UCSD-AML1 (cell line): ENCODE measurements around the gene SETBP1.

Experiments used
- DNase-seq: peaks from one replicate; lab custom pipeline; 2025; ENCODE audit not compliant: unreplicated experiment; lab: John Stamatoyannopoulos, UW

Gene SETBP1

GRCh38 chr18:44679056-44679913, 1.4 kb upstream of the SETBP1 start:
- peak; percentile 88 for DNase-seq

DNA sequence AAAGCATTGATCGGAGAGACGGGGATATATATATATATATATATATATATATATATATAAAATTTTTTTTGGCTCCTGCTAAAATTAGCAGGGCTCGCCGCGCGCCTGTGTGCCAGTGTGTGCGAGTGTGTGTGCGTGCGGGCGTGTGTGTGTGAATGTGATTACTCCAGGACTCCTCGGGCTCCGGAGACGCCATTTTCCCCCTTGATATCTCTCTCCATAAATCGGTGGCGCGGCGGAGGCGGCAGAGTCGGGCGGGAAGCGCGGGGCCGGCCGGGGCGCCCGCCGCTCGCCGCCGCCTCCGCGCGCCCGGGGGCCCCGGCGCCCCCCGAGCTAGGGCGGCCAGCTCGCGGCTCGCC, 795 bp upstream of the SETBP1 start:
- DNase-seq = peak; percentile 49

DNA sequence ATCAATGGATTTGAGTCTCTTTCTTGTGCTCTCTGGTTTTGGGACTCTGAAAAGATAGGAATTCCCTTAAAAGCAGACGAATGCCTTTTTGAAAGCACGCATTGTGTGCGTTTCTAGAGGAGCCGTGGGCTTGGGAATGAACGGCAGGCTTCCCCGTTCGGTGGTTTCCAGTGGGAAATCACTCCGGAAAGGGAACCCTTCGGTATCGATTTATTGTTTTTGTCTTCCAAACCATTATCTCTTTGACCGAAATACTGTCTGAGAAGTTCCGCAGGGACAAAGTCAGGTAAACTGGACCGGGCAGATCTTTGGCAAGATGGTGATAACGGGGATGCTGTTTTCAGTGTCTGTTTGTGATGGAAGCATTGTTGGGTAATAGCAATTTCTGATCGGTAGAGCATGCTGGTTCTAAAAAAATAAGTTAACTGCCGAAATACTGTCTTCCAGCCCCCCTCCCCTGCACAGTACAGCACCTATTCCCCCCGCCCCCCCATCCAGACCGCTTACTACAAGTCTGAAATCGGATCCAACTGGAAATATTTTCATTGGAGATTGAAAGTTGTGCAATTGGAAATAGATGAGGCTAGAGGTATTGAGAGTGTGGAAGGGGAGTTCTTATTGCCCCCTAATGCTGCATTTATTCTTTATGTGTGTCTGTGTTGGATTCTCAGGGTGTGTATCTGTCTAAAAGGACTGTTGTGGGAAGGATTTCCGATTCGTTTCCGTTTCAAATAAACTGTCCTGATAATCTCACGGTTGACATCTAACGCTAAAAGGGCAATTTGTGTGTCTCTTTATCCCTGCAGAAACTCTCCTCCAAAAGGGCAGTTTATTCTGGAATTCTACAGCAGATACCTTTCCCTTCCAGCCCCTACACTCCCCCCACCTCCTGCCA, 635 bp downstream of the SETBP1 start:
- DNase-seq = no peak

DNA sequence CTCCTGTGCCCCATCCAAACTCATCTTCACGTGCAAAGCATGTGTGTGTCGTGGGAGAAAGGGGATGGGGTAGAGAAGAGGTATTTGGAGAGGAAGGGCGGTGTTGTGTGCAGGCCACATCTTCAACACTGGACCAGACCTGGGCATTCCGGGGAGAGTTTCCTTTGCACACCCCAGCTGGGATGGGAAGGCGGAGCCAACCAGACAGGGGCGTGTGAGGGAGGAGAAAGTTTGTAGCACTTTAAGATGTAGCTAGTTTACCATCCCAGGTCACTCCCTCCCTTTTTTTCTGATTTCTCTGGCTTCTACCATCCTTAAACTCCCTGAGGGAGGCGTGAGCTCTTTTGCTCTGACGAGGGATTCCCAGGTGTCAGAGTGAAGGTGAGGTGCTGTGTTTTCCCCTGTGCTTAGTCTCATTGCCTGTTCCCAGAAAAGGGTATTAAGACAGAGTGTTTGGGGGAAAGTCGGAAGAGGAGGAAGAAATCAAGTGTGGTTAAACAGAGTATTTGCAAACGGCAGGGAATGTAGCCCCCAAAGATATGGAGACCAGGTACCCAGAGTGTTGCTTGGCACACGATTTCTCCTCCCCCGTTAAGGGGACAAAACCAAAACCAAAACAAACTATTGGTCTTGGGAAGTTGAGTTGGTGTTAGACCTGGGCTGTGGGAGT, 1.6 kb downstream of the SETBP1 start:
- no peak for DNase-seq

- no peak for DNase-seq
These were observed 2.2 kb downstream of the SETBP1 start for GRCh38 chr18:44682871-44683221.

DNA sequence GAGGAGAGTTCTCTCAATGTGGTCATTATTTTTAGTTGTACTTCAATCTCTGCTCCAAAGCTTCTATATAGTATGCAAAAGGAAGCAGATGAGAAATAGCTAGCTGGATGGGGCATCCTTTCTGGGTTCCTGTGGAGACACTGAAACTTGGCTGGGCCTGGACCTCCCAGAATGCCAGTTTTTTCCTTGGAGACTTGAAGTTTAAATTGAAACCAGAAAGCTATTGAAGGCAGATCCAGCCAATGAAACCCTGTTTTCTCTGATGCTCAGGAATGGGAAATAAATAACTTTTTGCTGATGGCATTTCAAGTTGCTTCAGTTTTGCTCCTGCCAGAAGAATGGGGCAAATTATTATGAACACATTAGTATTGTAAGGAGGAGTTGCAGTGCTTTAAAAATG, 2.9 kb downstream of the SETBP1 start:
- DNase-seq = no peak

DNA sequence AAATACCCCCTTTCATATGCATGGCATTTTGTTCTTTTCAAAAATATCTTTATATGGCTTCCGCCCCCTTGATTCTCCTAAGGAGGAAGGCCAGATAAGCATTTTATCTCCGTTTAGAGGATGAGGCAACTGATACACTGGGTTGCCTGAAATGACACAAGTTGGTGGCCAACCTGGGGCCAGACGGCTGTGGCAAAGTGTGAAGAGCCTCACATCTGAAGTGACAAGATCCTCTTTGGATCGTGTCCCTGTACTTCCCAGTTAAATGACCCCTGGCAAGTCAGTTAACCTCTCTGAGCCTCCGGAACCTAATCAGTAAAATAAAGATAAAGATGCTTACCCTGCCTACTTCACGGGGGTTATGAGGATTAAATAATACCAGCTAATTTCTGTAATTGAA, 4.6 kb downstream of the SETBP1 start:
- no peak for DNase-seq

GRCh38 chr18:44686156-44686555, 5.5 kb downstream of the SETBP1 start:
- no peak for DNase-seq

GRCh38 chr18:44687421-44687820, 6.7 kb downstream of the SETBP1 start:
- no peak for DNase-seq

GRCh38 chr18:44689736-44690135, 9.0 kb downstream of the SETBP1 start:
- DNase-seq = no peak

GRCh38 chr18:44691148-44691925, 10.6 kb downstream of the SETBP1 start:
- no peak for DNase-seq

DNA sequence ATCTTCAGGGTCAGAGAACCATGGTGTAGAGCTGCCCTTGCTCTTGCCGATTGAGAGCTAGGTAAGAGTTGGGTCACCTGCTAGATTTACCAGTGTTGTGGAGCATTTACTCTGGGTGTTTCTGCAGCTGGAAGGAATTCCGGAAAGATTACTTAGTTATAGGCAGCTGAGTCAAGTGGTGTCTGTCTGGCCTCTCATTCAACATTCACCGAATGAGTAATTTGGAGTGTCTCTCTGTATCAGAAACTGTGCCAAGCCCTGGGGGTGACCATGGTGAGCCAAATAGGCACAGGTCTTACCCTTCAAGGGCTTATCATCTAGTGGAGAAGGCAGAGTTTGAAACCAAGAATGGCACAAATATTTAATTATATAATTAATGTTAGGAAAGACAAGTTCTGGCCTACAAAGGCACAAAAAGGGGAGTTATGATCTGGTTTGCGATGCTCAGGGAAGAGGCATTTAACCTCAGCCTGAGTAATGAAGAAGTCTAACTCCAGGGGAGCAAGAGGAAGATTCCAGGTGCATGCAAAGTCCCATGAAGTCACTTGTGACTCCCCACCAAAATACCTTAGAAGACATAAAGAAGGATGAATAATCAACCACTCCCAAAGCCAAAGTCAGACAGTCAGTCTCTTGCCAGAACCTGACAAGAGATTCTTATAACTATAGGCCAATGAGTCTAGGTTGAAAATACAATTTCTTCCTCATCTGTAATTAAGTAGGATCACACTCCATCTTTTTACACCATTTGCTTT, 12.5 kb downstream of the SETBP1 start:
- no peak for DNase-seq

GRCh38 chr18:44695503-44695902, 14.8 kb downstream of the SETBP1 start:
- DNase-seq = no peak

GRCh38 chr18:44696892-44697291, 16.2 kb downstream of the SETBP1 start:
- no peak for DNase-seq

- DNase-seq = no peak
These were observed 16.6 kb downstream of the SETBP1 start for GRCh38 chr18:44697315-44697714.

DNA sequence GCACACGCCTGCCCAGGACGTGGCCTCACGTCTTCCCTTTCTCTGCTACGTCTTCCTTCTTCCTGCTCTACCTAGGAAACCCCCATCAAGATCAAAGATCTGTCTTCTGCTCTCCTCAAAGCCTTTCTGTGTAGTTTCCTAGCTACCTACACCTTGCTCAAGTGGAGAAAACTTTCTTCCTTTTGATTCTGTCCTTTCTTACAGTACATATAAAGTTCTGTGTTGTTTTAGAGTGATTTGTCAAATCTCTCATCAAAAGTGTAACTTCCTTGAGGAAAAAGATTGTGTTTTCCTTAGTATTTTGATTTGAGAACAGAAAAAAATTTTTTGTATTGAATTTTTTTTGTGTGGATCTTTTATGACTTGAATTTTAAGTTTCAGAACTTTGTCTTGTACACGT, 17.8 kb downstream of the SETBP1 start:
- DNase-seq = no peak

GRCh38 chr18:44699572-44700261, 19.0 kb downstream of the SETBP1 start:
- no peak for DNase-seq

GRCh38 chr18:44700652-44701051, 20.0 kb downstream of the SETBP1 start:
- DNase-seq = no peak

DNA sequence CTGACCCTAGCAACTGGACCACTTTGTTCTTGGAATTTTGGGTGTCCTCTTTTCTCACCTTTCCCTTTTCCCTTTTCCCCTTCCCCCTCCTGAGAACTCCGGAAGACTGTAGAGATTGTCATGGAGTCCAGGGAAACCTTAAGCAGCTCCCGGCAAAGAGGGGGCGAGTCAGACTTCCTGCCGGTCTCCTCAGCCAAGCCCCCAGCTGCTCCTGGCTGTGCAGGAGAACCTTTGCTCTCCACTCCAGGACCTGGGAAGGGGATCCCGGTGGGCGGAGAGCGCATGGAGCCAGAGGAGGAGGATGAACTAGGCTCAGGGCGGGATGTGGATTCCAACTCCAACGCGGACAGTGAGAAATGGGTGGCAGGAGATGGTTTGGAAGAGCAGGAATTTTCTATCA, 20.5 kb downstream of the SETBP1 start:
- no peak for DNase-seq

DNA sequence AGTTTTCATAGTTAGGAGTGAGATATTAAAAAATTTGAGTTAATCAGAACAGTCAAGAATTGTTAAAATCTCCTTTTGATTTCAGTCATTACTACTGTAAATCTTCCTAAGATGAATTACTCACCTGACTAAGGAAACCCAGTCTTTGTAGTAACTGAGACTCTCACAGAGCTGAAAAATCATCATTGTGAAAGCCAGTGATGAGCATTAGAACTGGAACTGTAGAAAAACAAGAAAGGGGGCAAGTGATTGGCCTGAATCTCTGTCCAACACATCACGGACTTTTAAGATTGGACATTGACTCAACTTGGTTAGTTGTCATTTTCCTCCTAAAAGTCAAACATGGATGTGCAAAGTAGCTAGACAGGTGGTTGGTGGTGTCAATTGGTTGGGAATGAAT, 21.9 kb downstream of the SETBP1 start:
- no peak for DNase-seq
